ENCODE results near the gene NFIA.
"Not testable (repeated sequence)": the region's sequence is repeated elsewhere in the genome, so short reads cannot be mapped to it uniquely, and the experiment has no call there.

NFIA gene

DNA sequence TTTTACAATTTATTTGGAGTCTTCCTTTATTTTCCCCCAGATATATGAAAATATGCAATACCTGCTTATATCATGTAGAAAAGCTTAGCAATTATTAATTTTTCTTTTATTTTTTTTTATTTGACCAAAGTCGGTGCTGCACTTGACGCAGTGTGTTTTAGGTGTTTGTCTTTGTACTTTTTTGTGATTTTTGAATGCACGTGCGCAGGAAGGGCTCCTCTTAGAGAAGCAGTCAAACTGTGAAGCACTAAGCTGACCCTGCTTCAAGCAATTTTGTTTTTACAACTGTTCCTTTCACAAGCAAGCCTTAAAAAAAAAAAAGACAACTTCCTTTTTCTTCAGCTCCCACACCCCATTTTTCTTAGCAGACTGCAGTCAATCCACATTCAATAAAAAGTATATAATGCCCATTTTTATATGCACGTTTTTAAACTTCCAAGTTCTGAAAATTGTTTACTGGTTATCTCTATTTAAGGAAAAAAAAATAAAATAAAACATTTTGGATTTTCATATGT is 375.2 kb downstream of the NFIA start:
- no peak for DNase-seq (ENCODE audit: low read depth)

DNA sequence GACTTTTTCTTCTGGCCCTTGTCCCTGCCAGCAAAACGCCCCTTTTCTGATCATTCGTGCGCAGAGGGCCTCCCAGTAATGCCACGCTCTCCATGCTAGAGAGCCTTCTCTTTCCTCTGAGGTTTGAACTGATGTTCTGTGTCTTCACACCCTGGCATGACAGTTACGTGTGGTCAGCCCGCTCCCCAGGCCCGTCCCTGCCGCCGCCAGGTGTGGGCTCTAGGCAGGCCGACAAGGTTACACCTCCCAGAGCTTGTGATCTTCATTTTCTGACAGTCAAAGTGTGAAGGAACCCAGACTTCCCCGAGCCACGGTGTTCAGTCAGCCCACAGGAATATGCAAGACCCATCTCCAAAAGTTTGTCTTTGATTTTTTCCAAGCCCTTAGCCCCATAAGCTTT is 377.0 kb downstream of the NFIA start:
- DNase-seq (ENCODE audit: low read depth), result no peak

DNA sequence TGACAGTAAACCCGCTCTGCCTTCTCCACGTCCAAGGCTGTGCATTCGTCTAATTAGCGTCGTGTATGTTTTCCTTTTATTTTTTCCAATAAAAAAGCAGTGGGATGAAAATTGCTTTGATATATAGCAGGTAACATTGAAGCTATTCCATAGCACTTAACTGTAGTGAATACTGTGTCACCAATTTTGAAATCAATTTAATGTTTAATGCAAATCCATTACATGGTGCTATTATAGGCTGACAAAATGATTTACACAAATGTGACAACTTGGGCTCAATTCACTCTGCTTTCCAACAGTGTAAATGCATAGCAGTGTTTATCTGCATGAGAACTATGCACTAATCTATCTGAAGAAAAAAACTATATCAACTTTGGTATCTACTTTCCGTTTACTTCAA is 377.8 kb downstream of the NFIA start:
- no peak for DNase-seq (ENCODE audit: low read depth)

DNA sequence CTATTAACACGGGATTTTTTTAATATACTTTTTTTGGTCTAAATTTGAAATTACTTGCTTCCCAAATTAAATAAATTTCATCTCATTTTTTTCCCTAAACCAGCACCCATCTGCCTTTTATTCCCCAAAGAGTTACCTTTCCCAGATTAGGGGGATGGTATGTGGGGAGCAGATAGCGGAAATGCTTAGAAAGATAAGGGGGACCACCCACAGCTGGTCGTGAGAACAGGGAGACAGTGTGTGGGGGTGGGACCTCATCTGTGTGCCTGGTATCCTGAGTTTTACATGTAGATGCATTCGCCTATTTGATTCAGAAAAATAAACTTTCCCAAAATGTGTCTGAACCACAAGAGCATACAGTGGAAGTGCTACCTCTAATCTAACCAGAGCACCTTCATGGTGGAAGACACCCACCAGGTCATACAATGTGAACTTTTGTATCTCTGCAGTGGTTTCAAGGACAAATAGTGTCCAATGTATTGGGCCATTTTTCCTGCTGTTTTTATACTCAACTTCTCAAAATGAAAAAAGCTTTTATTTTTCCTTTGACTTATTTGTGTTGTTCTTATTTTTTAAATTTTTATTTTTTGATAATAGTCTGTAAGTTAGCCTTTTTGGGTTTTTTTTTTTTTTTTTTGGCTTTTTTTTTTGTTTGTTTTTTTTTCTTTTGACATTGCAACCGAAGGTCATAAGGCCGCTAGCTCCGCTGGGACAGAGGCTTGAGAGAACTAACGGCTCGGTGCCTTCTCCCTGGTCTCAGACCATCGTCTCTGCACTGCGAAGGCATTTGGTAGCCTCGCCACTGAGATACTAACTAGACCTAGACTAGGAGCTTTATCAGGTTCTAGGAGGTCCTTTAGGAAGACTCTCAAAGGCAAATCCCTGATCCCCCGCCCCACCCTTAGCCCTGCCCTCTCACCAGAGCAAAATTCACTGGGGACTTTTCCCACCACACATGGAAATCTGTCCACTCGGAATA is 379.3 kb downstream of the NFIA start:
- no peak for DNase-seq (ENCODE audit: low read depth)

DNA sequence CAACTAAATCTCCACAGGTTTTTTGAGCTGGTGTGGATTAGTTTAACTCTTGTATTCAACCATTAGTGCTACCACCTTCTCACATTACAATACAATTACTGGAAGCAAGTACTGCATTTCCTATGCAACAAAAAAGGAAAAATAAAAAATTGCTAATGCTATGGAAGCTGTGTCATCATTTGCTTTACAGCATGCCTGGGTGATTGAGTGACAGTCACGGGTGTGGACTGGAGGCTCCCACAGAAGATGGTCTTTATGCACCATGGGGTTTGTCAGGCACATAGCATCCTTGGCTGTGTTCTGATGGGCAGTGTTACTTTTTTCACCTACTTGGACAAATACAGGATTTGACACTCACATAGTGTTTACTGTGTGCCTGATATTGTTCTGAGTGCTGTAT is 380.3 kb downstream of the NFIA start:
- no peak for DNase-seq (ENCODE audit: low read depth)

DNA sequence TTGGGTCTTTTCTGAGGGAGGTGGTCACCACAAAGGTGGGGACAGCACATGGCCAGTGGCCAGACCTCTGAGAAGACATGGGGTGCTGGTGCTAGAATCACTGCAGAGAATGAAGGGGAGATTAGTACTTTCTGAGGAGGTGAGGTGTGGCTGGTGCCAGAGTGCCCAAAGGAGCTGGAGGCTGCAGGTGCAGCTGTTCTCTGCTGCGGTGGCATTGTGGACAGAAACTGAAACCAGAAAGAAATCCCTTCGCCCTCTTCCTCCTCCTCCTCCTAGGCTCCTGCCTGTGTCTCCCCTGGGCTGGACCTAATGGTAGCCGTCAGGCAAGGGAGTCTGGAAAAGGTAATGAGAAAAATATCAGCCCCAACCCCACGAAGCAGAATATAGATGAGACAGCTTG is 380.9 kb downstream of the NFIA start:
- DNase-seq (ENCODE audit: low read depth), result no peak

DNA sequence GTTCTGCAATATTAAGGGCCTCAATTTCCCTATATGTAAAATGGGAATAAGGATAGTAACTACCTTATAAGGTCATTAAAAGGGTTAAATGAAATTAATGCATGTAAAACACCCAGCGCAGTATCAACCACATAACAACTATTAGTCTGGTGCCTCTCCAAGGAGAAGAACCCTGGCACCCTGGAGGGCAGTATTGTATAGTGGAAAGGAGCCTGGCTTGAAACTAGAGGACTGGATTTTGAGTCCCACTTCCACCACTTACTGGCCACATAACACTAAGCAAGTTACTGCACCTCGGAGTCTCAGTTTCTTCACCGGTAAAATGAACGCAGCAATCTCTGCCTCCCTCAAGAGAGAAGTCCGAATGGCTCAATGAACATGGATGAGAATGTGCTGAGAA is 385.5 kb downstream of the NFIA start:
- DNase-seq (ENCODE audit: low read depth), result not testable (repeated sequence)

DNA sequence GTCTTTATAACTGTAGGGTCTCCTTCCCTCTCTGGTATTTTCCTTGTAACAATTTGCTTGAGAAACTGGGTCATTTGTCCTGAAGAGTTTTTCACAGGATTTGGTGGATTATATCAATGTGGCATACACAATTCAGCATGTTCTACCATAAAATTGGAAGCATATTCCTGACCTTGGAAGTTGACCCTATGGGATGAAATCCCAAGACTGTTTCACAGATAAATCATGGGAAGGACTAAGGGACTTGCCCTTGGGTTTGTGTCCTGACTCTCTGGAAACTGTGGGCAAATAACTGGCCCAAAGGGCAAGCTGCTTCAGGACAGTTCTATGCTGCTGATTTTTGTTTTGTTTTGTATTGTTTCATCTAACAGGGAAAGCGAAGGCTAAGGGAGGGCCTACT is 387.0 kb downstream of the NFIA start:
- no peak for DNase-seq (ENCODE audit: low read depth)

DNA sequence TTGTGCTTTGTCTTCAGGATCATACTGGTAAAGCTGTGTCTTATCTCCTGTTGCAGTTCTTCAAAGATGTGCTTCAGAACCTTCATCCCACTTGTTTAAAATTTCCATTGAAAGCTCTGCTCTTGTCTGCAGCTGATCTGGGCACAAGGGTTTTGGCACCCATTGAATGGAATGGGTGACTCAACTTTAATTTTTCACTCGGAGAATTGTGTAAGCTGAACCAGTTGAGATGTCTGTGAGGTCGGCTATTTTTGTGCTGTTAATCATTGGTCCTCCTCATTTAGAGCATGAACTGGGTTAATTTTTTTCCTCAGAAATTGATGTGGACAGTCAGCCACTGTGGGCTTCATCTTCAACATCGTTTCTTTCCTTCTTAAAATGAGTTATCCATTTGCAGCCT is 390.5 kb downstream of the NFIA start:
- no peak for DNase-seq (ENCODE audit: low read depth)

DNA sequence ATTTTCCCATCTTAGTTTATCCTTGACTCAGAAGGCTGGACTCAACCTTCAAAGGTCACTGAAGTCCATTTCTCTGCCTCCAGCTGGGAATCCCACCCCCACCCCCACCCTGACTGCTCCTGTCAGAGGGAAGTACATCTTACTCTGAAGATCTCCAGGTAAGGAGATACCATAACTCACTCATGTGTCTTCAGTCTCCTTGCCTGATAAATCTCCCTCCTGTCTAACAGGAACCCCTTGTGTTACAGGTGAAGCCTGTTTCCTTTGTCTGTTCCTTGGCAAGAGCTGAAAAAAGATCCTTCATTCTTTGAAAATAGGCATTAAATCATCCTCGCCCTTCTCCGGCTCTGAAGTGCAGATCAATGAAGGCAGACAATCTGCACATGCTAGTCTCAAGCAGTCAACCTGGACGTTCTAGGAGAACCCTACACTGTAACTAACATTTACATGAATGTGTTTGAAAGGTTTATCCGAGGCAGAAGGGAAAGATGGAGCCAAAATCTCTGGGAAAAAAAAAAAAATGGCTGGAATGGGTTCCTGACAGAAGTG is 392.0 kb downstream of the NFIA start:
- no peak for DNase-seq (ENCODE audit: low read depth)

DNA sequence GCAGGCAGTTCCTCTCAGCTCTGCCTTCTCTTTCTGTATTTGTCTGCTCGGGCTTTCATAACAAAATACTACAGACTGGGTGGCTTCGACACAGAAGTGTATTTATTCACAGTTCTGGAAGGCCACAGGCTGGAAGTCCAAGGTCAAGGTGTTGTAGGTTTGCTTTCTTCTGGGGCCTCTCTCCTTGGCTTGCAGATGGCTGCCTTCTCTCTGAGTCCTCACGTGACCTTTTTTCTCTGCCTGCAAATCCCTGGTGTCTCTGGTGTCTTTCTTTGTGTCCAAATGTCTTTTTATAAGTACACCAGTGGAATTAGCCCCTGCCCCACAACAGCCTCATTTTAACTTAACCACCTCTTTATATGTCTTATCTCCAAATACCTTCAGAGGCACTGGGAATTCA is 392.6 kb downstream of the NFIA start:
- DNase-seq (ENCODE audit: low read depth), result no peak

DNA sequence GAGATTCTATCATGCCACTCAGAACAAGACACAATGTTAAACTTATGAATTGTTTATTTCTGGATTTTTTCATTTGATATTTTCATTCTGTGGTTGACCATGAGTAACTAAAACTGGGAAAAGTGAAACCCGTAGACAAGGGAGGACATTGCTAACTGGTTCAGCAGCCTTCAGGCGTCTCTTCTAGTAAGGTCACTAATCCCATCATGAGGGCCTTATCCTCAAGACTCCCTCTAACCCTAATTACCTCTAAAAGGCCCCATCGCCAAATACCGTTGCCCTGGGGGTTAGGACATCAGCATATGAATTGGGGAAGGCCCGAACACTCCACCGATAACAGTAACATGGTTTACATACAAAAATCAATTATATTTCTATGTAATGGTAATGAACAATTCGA is 394.9 kb downstream of the NFIA start:
- no peak for DNase-seq (ENCODE audit: low read depth)

DNA sequence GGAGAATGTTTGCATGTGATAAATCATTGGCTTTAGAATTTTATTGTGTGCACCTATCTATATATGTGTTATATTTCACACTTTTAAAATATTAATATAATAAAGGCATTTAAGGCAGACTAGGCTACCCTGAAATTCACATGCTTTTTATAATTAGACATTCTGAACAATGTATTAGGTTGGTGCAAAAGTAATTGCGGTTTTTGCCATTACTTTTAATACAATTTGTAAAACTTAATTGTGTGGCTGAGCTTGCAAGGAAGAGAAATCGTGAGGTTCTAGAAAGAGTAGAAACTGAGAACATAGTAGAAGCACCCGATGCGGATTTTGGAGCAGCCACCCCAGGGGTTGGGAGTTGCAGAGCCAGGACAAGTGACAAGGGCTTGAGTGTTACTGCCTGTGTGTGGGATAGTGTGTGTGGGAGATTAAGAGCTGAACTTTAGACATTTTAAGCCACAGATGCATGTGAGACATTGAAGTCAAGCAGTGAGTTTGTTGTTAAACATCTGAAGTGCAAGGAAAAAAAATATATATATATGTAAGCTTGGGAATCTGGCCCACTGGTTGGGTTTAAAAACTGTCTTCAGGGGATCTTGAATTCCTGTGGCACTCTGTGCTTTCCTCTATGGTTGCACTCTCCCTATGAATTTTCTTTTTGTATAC is 398.0 kb downstream of the NFIA start:
- DNase-seq (ENCODE audit: low read depth), result no peak

DNA sequence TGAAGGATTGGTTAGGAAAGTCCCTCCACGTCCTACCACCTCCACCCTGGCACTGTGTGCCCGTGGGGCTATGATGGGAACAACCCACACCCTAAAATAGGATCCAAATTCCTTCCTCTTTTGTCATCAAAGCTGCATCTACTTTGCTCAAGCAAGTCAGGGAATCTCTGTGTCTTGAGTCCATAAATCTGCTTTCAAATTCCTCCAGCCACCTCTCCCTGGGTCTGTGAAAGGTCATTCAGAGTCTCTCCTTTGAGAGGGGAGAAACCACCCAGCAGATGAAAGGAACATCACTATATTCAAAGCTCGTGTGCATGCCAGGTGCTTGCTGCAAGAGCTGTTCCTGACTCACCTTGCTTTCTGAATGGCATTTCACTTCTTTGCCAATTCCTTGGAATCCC is 399.0 kb downstream of the NFIA start:
- DNase-seq (ENCODE audit: low read depth), result no peak

DNA sequence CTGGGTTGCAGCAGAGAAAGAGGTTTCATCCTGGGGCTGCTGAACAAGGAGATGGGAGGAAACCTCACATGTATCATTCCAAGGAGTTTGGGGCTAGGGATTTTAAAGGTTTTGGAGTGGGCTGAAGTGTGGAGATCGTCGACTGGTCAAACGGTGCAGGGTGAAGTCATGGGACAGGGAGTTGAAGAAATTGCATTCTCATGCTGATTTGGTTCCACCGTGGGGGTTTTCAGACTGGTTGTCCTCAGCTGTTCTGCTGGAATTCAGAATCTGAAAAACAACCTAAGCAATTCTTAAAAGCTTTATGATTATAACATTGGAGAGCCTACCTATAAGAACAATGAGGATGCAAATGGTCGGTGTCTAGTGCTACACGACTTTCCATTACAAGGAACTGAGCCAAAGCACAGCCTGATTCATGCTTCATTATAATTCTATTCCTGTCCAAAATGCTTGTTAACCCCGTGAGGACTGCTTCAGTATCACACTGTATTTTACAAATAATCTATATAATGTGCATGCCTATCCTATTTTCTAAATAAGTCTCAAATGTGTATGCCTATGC is 399.9 kb downstream of the NFIA start:
- DNase-seq (ENCODE audit: low read depth), result no peak

DNA sequence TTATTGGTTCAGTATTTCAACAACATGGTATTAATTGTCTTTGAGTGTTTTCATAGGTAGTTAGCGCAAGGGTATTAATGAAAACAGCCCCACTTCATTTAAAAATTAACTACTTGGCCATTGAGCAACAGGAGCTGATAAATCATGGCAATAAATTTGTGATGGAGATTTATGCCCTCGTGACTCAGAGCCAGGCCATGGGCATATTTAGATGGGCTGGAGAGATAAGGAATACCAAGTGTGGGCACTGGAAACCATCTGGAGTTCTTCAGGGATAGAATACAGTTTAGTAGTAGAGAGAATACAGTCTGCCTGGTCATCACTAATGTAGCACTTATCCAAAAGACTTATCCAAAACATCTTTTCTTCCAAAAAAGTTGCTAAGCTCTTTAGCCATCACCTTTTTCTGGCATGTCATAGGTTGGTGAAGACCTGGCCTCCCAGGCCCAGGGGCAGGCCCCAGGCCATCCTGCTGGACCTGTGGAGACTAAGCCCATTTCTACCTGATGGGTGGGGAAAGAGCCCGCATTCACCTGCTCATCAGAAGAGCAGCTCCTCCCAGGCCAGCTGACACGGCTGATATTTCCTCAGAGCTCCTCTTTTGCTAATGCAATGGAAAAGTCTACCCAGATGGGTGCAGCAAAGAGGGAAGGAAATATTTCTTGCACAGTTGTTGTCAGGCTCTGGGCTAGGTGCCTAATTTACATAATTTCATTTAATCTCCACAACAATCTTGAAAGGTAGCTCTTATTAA is 404.6 kb downstream of the NFIA start:
- no peak for DNase-seq (ENCODE audit: low read depth)

DNA sequence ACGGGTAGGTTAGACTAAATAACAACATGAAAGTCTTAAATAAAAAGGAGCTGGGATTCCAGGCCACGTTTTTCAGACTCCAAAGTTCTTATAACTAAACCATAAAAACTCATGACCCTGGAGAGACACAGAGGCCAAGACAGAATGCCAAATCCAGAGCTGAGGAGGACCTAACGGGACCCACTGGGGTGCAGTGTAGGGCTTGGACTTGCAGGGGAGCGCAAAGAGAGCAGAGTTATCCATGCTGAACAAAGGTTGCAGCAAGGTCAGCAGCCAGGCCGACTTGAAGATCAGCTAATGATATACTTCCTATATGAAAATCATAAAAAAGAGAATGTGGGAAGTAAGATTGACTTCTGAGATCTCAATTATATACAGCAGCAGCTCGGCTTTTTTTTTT is 405.4 kb downstream of the NFIA start:
- DNase-seq (ENCODE audit: low read depth), result no peak

DNA sequence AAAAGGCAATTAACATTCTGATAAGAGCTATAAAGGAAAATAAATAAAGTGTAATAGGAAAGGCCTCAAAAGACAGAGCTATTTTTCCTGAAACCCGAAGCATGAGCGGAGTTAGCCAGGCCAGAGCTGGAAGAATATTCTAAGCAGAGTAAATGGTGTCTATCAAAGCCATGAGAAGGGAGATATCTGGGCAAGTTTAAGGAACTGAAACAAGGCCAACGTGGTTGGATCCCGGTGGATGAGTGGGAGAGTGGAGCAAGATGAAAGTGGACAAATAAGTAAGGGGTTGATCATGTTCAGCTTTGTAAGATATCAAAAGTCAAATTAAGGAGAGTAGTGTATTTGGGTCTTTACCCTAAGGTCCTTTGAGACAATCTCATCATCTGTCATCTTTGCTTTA is 408.6 kb downstream of the NFIA start:
- DNase-seq (ENCODE audit: low read depth), result no peak

DNA sequence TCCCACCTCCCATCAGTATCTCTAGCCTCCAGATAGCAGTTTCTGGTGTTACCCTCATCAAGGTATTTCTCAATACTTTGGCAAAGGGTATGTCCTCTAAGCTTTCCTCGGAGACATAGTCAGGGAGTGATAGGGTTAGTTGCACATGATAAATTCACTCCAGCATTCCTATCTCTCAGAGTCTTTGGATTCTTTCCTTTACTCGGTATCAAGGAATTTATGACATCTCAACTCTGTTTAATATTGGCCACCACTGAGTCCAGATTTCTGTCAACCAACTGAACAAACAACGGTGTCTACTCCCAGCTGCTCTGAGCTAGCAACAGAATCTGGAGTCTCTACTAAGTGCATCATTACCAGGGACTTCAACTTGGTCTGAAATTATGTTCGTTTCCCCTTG is 409.1 kb downstream of the NFIA start:
- DNase-seq (ENCODE audit: low read depth), result no peak

DNA sequence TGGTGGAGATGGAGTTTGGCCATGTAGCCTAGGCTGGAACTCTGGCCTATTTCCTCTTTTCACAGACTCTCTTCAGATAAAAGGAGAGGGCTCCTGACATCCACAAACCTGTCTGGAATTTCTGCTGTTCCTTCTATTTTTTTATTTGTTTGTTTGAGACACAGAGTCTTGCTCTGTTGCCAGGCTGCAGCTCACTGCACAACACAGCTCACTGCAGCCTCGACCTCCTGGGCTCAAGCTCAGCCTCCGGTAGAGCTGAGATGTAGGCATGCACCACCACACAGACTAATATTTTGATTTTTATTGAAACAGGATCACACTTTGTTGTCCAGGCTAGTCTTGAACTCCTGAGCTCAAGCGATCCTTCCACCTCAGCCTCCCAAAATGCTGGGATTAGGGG is 411.6 kb downstream of the NFIA start:
- no peak for DNase-seq (ENCODE audit: low read depth)

DNA sequence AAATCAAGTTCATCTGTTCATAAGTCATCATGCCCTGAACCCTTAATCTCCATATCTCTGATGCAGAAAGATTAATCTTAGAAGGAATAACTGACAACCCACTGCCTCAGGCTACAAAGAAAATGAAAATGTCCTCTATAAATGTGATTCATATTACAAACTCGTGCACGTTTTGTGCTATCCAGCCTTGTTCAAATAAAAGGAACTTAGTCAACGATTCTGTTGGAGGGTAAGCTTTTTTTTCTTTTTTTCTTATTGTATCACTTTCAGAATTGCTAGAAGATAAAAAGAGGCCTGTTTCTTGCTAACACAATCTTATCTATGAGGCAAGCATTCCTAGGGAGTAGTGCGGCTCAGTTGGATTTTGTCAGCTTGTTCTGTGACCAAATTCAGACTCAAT is 414.1 kb downstream of the NFIA start:
- DNase-seq (ENCODE audit: low read depth), result no peak

DNA sequence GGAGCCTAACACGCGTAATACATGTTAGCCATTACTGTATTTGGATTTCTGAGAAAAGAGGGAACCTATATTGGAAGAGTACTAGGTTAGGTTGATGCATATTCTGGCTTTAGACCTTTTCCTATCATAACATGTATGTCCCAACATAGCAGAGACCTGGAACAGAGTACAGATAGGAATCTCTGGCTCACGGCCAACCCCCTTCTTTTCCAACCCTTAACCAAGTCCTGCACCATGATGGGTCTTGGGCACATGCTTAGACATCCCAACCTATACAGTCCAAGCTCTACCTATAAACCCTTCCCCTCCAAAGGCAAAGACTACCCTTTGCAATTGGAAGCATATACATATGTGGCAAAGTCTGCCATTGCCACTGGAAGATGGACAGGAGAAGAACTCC is 414.7 kb downstream of the NFIA start:
- no peak for DNase-seq (ENCODE audit: low read depth)

Measured in stimulated activated CD4-positive, alpha-beta T cell treated with anti-CD3 and anti-CD28 coated beads, Interleukin-2, amount 100 ng/mL, for 4 hours (primary cell).